Measurements from ENCODE around the gene FN1. TPM values are rescaled to one million over a fixed set of nuclear protein-coding genes. Genes with fewer than 3 reads are reported as not detected.
A peak's percentile ranks its signal among the peaks of the same experiment; 100 is the strongest.

FN1 gene
- total RNA-seq (0.05 TPM in 1 of 2 replicates, not detected in the other), polyA plus RNA-seq (not detected in 2 replicates), polyA minus RNA-seq (0.69 TPM in 1 of 2 replicates, not detected in the other)
- total RNA-seq (2013) = 11.0 TPM

- ATAC-seq (ENCODE audit: low read depth) (peak; percentile 75), DNase-seq (peak; percentile 60)
- H3K27ac ChIP-seq (ENCODE audit: low read length in 2 of 2) = no peak within 1 kb of the TSS
- Mint-ChIP-seq H3K4me3 (peak within 1 kb of the TSS; percentile 84), H3K27me3 (peaks cover 66% of the 10 kb centered on the region), H3K27ac (no peak within 1 kb of the TSS), H3K4me1 (peaks cover 17% of the 10 kb centered on the region), H3K9me3 (ENCODE audit: insufficient read depth) (no peaks in the 10 kb centered on the region)
- ChIA-PET CTCF (interaction anchor here (1.2 to 2.1 kb wide), 2 partner anchors 18 to 396 kb away, joined by 3 to 6 read pairs; no protein-coding TSS in a partner anchor), POLR2A (no interaction called here)
- H3K9ac ChIP-seq (ENCODE audit: low read length) = peak within 1 kb of the TSS; percentile 60
- intact Hi-C loops (cut with micrococcal nuclease) = no loop called here
- no peaks in the 10 kb centered on the region for H3K9me3 ChIP-seq (ENCODE audit: control extremely low read depth in 1 of 3, control insufficient read depth in 2 of 3, insufficient read depth in 1 of 3, low read length in 2 of 3)
- 0% methylated on average over 31 of the region's 54 CpGs for WGBS (ENCODE audit: insufficient coverage)
- no peaks in the 10 kb centered on the region for H3K36me3 ChIP-seq (replicated peaks in 1 of 2; ENCODE audit: control extremely low read depth in 1 of 2, control insufficient read depth in 1 of 2, extremely low read depth in 1 of 2, insufficient read depth in 2 of 2, low read length in 1 of 2)
- peaks cover 20 to 21% of the 10 kb centered on the region in 2 donors for H3K4me1 ChIP-seq (ENCODE audit: control insufficient read depth in 2 of 2, insufficient read depth in 2 of 2, low read length in 2 of 2)
- H2AFZ ChIP-seq (ENCODE audit: insufficient read depth, low read depth, low read length, poor library complexity, severe bottlenecking) = peak within 1 kb of the TSS; percentile 68
- H3K4me2 ChIP-seq (replicated peaks; ENCODE audit: low read depth, low read length, poor library complexity, severe bottlenecking) = peak within 1 kb of the TSS; percentile 84
- peak within 1 kb of the TSS; percentile 27 to 67 (median 50) for H3K4me3 ChIP-seq (ENCODE audit: control extremely low read depth in 1 of 5, extremely low read depth in 1 of 5, insufficient read depth in 1 of 5, low read depth in 2 of 5, low read length in 4 of 5)
- TF ChIP-seq EZH2 (IDR thresholded peaks at IDR 0.05; ENCODE audit: borderline replicate concordance, insufficient read depth, low read depth, low read length, poor library complexity, severe bottlenecking) = no peak
- TF ChIP-seq CTCF (IDR thresholded peaks at IDR 0.05) = no peak
- H4K20me1 ChIP-seq (ENCODE audit: control insufficient read depth, insufficient read depth, low read length, poor library complexity, severe bottlenecking) = no peaks in the 10 kb centered on the region
- H3K27me3 ChIP-seq (replicated peaks in 1 of 4; ENCODE audit: control extremely low read depth in 1 of 4, control insufficient read depth in 3 of 4, insufficient read depth in 4 of 4, low read length in 3 of 4) = peaks cover 0 to 44% (median 40%) of the 10 kb centered on the region in 4 experiments
- no peaks in the 10 kb centered on the region for H3K79me2 ChIP-seq (ENCODE audit: control insufficient read depth, insufficient read depth, low read length)
Observed at GRCh38 chr2:215435870-215436704, at the start of gene FN1. Gene FN1 (minus strand): TSS chr2:215436068. CDS start chr2:215435802, 266 bp downstream.

GRCh38 chr2:215485032-215485431, 49.2 kb upstream of the FN1 start:
- ATAC-seq (ENCODE audit: low read depth) (no peak), DNase-seq (no peak)
- Mint-ChIP-seq H3K27ac (no peak overlapping the region), H3K4me3 (no peak overlapping the region), H3K9me3 (ENCODE audit: insufficient read depth) (peaks cover 3% of the 10 kb centered on the region), H3K4me1 (no peaks in the 10 kb centered on the region), H3K27me3 (peaks cover 13% of the 10 kb centered on the region)
- H3K4me3 ChIP-seq (ENCODE audit: control extremely low read depth in 1 of 5, extremely low read depth in 1 of 5, insufficient read depth in 1 of 5, low read depth in 2 of 5, low read length in 4 of 5) = no peak overlapping the region
- ChIA-PET POLR2A (no interaction called here), CTCF (interaction anchor here (1.1 kb wide), 1 partner anchor 30 kb away, joined by 3 read pairs; no protein-coding TSS in a partner anchor)
- no peaks in the 10 kb centered on the region for H3K4me1 ChIP-seq (ENCODE audit: control insufficient read depth in 2 of 2, insufficient read depth in 2 of 2, low read length in 2 of 2)
- H4K20me1 ChIP-seq (ENCODE audit: control insufficient read depth, insufficient read depth, low read length, poor library complexity, severe bottlenecking) = no peaks in the 10 kb centered on the region
- no peak overlapping the region for H2AFZ ChIP-seq (ENCODE audit: insufficient read depth, low read depth, low read length, poor library complexity, severe bottlenecking)
- TF ChIP-seq EZH2 (IDR thresholded peaks at IDR 0.05; ENCODE audit: borderline replicate concordance, insufficient read depth, low read depth, low read length, poor library complexity, severe bottlenecking) (no peak), CTCF (IDR thresholded peaks at IDR 0.05) (no peak)
- no peaks in the 10 kb centered on the region for H3K9me3 ChIP-seq (ENCODE audit: control extremely low read depth in 1 of 3, control insufficient read depth in 2 of 3, insufficient read depth in 1 of 3, low read length in 2 of 3)
- intact Hi-C loops (cut with micrococcal nuclease) = no loop called here
- no peaks in the 10 kb centered on the region for H3K36me3 ChIP-seq (replicated peaks in 1 of 2; ENCODE audit: control extremely low read depth in 1 of 2, control insufficient read depth in 1 of 2, extremely low read depth in 1 of 2, insufficient read depth in 2 of 2, low read length in 1 of 2)
- H3K79me2 ChIP-seq (ENCODE audit: control insufficient read depth, insufficient read depth, low read length) = no peaks in the 10 kb centered on the region
- no peak overlapping the region for H3K4me2 ChIP-seq (replicated peaks; ENCODE audit: low read depth, low read length, poor library complexity, severe bottlenecking)
- no peak overlapping the region for H3K27ac ChIP-seq (ENCODE audit: low read length in 2 of 2)
- no peak overlapping the region for H3K9ac ChIP-seq (ENCODE audit: low read length)
- H3K27me3 ChIP-seq (replicated peaks in 1 of 4; ENCODE audit: control extremely low read depth in 1 of 4, control insufficient read depth in 3 of 4, insufficient read depth in 4 of 4, low read length in 3 of 4) = peaks cover 0 to 4% (median 0%) of the 10 kb centered on the region in 4 experiments
